ENCODE measurements around the gene PGAM1. TPM values are rescaled to one million over a fixed set of nuclear protein-coding genes. Genes with fewer than 3 reads are reported as not detected.
A peak's percentile ranks its signal among the peaks of the same experiment; 100 is the strongest.

PGAM1 gene
- total and polyA plus RNA-seq, 2 of the 13 experiments (the other 11 are each of a cell fraction or from before 2014, with no cell fraction given) = 354 to 483 TPM

- TF ChIP-seq, protein P1, sequence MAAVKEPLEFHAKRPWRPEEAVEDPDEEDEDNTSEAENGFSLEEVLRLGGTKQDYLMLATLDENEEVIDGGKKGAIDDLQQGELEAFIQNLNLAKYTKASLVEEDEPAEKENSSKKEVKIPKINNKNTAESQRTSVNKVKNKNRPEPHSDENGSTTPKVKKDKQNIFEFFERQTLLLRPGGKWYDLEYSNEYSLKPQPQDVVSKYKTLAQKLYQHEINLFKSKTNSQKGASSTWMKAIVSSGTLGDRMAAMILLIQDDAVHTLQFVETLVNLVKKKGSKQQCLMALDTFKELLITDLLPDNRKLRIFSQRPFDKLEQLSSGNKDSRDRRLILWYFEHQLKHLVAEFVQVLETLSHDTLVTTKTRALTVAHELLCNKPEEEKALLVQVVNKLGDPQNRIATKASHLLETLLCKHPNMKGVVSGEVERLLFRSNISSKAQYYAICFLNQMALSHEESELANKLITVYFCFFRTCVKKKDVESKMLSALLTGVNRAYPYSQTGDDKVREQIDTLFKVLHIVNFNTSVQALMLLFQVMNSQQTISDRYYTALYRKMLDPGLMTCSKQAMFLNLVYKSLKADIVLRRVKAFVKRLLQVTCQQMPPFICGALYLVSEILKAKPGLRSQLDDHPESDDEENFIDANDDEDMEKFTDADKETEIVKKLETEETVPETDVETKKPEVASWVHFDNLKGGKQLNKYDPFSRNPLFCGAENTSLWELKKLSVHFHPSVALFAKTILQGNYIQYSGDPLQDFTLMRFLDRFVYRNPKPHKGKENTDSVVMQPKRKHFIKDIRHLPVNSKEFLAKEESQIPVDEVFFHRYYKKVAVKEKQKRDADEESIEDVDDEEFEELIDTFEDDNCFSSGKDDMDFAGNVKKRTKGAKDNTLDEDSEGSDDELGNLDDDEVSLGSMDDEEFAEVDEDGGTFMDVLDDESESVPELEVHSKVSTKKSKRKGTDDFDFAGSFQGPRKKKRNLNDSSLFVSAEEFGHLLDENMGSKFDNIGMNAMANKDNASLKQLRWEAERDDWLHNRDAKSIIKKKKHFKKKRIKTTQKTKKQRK (IDR thresholded peaks at IDR 0.05; ENCODE audit: low read length) = no peak
- TF ChIP-seq, protein P2, sequence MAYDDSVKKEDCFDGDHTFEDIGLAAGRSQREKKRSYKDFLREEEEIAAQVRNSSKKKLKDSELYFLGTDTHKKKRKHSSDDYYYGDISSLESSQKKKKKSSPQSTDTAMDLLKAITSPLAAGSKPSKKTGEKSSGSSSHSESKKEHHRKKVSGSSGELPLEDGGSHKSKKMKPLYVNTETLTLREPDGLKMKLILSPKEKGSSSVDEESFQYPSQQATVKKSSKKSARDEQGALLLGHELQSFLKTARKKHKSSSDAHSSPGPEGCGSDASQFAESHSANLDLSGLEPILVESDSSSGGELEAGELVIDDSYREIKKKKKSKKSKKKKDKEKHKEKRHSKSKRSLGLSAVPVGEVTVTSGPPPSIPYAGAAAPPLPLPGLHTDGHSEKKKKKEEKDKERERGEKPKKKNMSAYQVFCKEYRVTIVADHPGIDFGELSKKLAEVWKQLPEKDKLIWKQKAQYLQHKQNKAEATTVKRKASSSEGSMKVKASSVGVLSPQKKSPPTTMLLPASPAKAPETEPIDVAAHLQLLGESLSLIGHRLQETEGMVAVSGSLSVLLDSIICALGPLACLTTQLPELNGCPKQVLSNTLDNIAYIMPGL (CRISPR knock-in tag; IDR thresholded peaks at IDR 0.05; ENCODE audit: borderline replicate concordance in 1 of 2, low read depth in 1 of 2) = peak in 1 of 2 experiments; percentile 62; a peak in 3 of 4 replicates
- peak; percentile 64; the same call in 1 of the 2 replicates for TF ChIP-seq MLX (CRISPR knock-in tag; IDR thresholded peaks at IDR 0.05)
- TF ChIP-seq ZNF674 (CRISPR knock-in tag; IDR thresholded peaks at IDR 0.05; ENCODE audit: low read depth) = 0 out of 2 replicates have a peak, but pooled peaks have one; percentile 8
- no peak for TF ChIP-seq CEBPB (IDR thresholded peaks at IDR 0.05; ENCODE audit: borderline replicate concordance, low read depth, low read length)
- TF ChIP-seq SMAD9 (CRISPR knock-in tag; IDR thresholded peaks at IDR 0.05) = no peak
- TF ChIP-seq ZNF619 (CRISPR knock-in tag; IDR thresholded peaks at IDR 0.05) = no peak; the same call in 1 of the 2 replicates
- TF ChIP-seq ZNF34 (CRISPR knock-in tag; IDR thresholded peaks at IDR 0.05; ENCODE audit: borderline replicate concordance) = 0 out of 2 replicates have a peak, but pooled peaks have one; percentile 10
- TF ChIP-seq ZNF143 (CRISPR knock-in tag; IDR thresholded peaks at IDR 0.05) = peak; percentile 98
- TF ChIP-seq ZNF563 (CRISPR knock-in tag; IDR thresholded peaks at IDR 0.05) = peak; percentile 61; the same call in 1 of the 2 replicates
- no peak; the same call in 1 of the 2 replicates for TF ChIP-seq BCL6 (CRISPR knock-in tag; IDR thresholded peaks at IDR 0.05)
- TF ChIP-seq, protein P3, sequence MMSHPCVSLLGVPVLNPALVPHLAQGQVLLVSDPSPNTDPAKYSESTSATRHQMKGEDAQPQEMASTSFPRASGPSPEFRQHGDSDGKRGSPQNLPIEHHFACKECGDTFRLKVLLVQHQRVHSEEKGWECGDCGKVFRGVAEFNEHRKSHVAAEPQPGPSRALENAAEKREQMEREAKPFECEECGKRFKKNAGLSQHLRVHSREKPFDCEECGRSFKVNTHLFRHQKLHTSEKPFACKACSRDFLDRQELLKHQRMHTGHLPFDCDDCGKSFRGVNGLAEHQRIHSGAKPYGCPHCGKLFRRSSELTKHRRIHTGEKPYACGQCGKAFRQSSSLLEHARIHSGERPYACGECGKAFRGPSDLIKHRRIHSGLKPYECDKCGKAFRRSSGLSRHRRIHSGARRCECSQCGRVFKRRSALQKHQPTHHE (CRISPR knock-in tag; IDR thresholded peaks at IDR 0.05; ENCODE audit: borderline replicate concordance) = 0 out of 2 replicates have a peak, but pooled peaks have one; percentile 47
- TF ChIP-seq RFX1 (IDR thresholded peaks at IDR 0.05) = no peak
- peak; percentile 91; the same call in 1 of the 2 replicates for TF ChIP-seq ZNF747 (CRISPR knock-in tag; IDR thresholded peaks at IDR 0.05; ENCODE audit: borderline replicate concordance)
- TF ChIP-seq POLR2AphosphoS5 (IDR thresholded peaks at IDR 0.05; ENCODE audit: low read depth, low read length) = peak; percentile 83
- no peak; the same call in 1 of the 2 replicates for TF ChIP-seq ZNF558 (CRISPR knock-in tag; IDR thresholded peaks at IDR 0.05; ENCODE audit: borderline replicate concordance)
- no peak for TF ChIP-seq HMGA1 (CRISPR knock-in tag; conservative IDR thresholded peaks at IDR 0.05)
These were observed 20.0 kb downstream of the PGAM1 start, which contains the start of the genes EXOSC1 and ZDHHC16 (continued) for GRCh38 chr10:97445722-97446639.

All from HepG2 (cell line).